HG03135 (cell line): ENCODE data around the gene COPG2.

Source experiments
- ATAC-seq: cut with Tn5 transposase; IDR thresholded peaks from one replicate; pipeline ENCODE4 v1.9.1; 2021; ENCODE audit warnings: mild to moderate bottlenecking, moderate library complexity; ENCODE audit not compliant: unreplicated experiment

COPG2 gene

DNA sequence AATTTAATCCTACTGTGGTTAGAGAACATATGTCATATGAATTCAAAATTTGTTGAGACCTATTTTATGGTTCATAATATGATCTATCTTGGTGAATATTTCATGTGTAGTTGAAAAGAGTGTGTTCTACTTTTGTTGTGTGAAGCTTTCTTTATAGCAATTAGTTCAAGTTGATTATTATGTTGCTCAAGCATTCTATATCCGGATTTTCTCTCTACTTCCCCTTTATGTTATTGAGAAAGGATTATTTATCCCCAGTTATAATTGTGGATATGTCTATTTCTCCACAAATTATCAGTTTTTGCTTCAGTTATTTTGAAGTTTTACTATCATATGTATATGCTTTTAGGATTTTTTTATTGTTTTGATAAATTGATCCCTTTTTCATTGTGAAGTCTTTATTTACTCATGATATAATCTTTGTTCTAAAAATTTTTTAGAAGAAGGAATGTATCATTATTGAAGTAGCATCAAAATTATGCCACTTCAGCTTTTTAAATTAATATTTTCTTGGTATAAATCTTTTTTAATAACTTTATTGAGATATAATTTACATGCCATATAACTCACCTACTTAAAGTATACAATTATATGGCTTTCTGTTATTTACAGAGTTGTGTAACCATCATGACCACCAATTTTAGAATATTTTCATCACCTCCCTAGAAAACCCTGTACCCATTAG lies 188.7 kb downstream of the COPG2 start:
- ATAC-seq: no peak

DNA sequence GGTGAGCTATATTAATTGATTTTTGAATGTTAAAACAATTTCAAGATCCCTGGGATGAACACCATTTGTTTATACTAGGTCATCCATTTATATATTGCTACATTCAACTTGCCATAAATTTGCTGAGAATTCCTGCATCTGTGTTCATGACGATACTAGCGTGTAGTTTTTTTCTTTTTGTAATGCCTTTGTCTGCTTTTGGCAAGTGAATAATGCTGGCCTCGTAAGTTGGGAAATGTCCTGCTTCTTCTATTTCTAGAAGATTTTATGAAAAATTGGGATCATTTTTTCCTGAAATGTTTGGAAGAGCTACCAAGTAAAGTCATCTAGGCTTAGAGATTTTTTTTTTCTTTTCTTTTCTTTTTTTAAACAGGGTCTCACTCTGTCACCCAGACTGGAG lies 189.6 kb downstream of the COPG2 start:
- ATAC-seq: no peak

DNA sequence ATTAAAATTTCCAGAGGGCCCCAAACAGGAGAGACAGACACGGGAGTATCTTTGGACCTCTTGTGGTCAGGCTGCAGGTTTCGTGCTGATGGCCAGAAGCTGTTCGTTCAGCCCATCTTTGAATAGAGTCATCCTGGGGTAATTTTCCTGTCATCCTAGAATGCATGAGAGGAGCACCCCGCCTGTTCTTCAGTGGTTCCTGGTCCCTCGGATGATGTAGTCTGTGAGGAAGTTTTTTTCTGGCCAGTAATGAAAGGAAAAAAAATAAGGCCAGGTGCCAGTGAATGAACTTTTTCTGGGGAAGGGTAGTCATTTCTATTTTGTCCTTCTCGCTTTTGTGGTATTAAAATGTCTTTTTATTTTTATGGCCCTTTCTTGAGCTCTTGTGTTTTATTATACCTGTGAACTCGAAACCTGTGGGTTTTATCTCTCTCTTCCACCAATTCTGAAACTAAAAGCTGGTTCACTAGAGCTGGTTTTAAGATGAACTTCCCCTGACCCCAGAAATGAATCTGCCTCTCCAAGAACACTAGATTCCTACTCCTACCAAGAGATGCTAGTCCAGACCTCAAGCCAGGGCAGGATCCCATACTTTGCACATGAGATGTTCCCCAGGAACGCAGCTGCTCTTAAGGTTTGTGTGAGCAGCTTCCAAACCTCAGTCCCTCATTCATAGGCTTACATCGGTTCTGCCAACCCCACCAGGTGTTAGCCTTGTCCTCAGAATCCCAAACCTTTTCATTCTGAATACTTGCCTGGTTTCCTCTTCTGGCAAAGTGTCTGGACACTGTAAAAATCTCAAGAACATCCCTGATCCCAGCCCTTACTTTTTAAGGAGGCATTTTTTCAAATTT lies 192.0 kb downstream of the COPG2 start:
- ATAC-seq: peak; percentile 95

DNA sequence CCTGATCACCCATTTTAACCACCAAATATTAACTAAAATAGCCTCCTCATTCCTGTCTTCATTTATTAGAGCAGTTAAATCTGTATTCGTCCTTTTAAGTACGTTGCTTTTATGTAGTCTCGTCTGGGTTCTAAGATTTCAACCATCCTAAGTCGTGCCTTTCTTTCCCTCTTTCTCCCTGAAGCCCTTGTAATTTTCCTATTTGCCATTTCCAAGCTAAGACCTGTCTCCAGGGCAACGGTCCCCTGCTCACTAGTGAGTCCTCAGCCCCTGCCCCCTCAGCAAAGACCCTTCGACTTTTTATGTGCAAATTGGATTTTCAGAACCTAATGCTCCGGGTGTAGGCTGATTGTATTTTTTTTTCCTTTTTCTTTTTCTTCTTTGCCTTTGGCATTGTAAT lies 192.8 kb downstream of the COPG2 start:
- no peak for ATAC-seq

DNA sequence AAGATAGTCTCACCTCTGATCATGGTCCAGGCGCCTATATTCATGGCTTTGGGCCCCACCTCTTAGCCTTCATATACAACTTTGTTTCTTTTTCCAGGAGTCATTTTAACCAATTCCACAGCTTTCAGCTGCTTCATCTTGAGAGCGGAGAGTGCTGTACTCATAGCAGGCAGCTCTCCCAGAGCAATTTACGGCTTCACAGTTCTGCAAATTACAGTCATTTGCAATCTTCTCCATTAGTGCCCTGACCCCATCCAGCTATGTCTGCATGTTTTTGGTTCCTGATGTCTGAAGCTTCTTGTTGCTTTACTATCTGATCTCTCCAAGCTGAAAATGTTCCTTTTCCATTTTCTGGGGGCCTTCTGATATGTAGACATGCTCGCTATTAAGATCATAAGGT lies 194.7 kb downstream of the COPG2 start:
- no peak for ATAC-seq

DNA sequence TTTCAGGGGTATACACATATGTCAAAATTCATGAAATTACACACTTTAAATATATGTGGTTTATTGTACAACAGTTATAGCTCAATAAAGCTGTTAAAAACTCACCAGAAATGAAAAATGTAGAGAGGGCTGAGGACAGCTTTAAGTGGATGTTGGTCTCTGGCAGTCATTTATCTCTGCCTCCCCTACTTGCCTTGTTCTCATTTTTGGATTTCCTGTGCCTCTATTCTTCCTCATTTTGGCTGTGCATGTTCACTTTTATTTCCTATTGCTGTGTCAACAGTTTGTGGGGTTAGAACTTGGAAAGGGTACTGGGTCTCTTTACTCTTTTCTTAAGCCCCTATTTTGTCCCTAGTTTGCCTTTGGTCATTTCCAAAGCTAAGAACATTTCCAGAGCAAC lies 195.3 kb downstream of the COPG2 start:
- ATAC-seq: no peak

DNA sequence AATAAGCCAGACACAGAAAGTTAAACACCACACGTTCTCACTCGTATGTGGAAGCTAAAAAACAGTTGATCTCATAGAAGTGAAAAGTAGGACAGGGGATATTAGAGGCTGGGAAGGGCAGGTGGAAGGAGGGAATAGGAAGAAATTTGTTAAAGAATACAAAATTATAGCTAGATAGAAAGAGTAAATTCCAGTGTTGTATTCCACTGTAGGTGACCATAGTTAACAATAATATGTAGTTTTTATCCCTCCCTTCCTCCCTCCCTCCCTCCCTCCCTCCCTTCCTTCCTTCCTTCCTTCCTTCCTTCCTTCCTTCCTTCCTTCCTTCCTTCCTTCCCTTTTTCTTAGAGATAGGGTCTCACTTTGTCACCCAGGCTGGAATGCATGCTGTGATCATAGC lies 196.6 kb downstream of the COPG2 start:
- ATAC-seq: no peak

DNA sequence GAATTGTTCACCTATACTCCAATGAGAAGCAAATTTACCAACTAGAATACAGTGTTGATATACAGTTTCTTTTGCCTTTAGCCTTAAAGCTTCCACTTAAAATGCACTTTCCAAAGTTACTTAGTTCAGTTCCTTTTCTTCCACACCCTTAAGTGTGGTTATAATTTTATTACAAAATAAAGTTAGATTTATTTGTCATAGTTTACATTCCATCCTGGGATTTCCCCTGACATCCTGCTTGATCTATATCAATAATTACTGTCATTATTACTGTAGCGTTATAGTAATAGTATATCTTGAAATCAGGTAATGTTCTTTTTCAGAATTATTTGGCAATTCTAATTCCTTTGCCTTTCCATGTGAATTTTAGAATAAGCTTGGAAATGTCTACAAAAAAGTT lies 199.9 kb downstream of the COPG2 start:
- ATAC-seq: no peak

DNA sequence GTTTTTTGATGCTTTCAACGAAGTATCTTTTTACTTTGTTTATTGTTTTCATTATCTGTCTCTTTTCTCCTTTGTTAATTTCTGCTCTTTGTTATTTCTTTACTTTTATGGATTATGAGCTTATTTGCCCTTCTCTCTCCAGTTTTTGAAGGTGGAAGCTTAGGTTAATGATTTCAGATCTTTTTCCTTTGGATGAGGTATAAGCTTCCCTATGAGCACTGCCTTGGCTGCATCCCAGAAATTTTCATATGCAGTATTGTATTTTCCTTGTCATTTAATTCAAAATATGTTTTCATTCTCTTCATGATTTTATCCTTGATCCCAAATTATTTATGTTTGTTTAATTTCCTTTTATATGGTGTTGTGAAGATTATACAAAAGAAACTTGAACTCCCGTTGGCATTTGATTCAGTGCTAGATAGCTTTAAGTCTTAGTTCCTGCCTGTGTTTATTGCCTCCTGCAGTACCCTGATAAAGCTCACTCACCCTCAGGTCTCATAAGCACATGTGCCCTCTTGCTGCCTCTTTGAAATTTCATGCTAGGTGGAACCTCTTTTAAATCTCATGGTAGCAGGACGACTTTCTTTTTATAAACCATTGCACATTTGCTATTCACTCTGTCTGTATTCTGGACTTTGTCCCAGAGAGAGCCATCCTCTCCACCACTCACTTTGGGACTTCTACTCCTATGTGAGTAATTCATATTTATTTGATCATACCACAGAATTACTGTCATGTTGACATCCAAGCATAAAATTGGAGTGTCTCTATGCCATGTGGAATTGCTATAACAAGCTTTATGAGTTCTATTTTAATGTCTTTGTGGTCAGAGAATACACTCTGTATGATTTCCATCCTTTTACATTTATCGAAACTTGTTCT lies 204.8 kb downstream of the COPG2 start:
- ATAC-seq: no peak

DNA sequence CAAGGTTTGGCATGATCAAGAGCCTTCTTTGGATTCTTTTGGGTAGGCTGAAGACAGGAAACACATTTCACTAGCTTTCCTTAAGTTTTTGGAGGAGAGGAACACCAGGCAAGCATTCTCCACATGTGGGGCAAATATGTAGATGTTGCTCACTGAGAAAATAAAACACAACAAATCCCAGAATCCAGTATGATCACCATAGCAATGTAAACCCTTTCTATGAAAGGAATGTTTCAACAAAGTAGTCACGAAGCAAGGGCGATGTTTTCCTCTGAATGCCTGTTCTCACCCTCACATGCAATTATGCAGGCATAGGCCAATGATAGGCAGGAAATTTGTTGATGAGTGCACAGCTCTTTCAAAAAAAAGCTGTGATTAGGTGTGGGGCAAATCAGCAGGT lies 207.3 kb downstream of the COPG2 start:
- no peak for ATAC-seq

DNA sequence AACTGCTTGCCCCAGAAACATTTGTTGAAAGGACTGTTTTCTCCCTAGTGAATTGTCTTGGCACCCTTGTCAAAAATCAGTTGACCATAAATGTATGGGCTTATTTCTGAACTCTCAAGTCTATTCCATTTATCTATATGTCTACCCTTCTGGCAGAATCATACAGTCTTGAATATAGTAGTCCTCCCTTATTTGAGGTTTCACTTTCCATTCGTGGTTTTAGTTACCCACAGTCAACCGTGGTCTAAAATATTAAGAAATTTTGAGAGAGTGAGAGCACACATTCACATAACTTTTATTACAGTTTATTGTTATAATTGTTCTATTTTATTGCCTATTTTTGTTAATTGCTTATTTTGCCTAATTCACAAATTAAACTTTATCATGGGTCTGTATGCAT lies 210.3 kb downstream of the COPG2 start:
- no peak for ATAC-seq
